NCI-H69 (cell line): Measurements from ENCODE around the gene KIF7.
"Not testable (repeated sequence)": the region's sequence is repeated elsewhere in the genome, so short reads cannot be mapped to it uniquely, and the experiment has no call there.

ENCODE experiments used
- DNase-seq: peaks from one replicate; lab custom pipeline; 2025; lab: John Stamatoyannopoulos, UW

KIF7 gene, protein sequence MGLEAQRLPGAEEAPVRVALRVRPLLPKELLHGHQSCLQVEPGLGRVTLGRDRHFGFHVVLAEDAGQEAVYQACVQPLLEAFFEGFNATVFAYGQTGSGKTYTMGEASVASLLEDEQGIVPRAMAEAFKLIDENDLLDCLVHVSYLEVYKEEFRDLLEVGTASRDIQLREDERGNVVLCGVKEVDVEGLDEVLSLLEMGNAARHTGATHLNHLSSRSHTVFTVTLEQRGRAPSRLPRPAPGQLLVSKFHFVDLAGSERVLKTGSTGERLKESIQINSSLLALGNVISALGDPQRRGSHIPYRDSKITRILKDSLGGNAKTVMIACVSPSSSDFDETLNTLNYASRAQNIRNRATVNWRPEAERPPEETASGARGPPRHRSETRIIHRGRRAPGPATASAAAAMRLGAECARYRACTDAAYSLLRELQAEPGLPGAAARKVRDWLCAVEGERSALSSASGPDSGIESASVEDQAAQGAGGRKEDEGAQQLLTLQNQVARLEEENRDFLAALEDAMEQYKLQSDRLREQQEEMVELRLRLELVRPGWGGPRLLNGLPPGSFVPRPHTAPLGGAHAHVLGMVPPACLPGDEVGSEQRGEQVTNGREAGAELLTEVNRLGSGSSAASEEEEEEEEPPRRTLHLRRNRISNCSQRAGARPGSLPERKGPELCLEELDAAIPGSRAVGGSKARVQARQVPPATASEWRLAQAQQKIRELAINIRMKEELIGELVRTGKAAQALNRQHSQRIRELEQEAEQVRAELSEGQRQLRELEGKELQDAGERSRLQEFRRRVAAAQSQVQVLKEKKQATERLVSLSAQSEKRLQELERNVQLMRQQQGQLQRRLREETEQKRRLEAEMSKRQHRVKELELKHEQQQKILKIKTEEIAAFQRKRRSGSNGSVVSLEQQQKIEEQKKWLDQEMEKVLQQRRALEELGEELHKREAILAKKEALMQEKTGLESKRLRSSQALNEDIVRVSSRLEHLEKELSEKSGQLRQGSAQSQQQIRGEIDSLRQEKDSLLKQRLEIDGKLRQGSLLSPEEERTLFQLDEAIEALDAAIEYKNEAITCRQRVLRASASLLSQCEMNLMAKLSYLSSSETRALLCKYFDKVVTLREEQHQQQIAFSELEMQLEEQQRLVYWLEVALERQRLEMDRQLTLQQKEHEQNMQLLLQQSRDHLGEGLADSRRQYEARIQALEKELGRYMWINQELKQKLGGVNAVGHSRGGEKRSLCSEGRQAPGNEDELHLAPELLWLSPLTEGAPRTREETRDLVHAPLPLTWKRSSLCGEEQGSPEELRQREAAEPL (N-terminal part only)

DNA sequence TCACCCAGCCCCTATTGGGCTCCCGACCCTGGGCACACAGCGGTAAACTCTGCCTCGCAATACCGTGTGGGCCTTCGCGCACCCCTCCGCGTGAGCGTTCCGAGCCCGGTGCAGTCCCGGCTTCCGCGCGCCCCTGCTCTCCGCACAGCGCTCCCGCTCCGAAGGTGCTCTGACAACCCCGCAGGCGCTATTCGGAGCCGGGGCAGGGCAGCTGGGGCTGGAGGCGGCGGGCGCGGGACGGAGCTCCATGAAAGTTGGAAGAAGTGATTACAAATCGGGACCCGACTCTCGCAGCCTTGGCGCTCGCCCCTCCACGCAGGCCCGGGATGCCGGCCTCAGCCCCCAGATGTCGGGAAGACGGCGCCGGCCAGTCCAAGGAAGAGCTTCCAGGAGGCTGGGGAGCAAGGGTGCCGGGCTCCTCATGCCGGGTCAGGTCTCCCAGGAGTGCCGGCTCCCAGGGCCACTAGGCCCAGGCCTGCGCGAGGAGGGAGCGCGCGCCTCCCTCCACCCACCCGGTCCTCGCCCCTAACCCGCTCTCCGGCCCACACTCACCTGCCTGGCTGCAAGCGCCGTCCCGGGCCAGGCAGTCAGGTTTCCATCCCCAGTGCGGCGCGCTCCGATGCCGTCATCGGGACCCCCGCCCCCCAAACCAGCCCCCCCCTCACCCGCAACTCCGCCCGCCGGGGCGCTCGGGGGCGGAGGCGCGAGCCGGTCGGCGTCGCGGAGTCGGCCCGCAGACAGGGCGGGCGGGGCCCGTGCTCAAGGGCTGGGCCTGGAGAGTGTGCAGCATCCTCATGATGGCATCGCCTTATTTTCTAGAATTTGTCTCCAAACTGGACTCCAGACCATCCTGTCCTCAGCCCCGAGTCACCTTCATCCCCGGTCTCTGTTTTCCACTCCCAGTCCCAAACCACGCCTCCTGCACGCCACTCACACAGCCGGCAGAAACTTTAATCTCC, at the start of gene KIF7:
TSS of gene KIF7 (minus strand) at position 621 of the 959 bp plus-strand sequence. CDS start 2,537 bp downstream, outside the sequence.
- peak; percentile 35 for DNase-seq

- DNase-seq, result no peak
Observed at GRCh38 chr15:89704411-89704810, 49.1 kb upstream of the KIF7 start.

DNA sequence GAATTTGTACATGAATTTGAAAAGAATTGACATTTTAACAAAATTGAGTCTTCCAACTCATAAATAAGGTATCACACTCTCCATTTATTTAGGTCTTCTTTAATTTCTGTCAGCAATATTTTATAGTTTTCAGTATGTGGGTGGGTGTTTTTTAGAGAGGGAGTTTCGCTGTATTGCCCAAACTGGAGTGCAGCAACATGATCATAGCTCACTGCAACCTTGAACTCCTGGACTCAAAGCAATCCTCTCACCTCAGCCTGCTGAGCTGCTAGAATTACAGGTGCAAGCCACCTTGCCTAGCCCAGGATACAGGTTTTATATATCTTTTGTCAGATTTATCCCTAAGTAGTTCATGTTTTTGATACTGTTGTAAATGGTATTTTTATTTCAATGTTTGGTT, 39.9 kb upstream of the KIF7 start:
- no peak for DNase-seq

GRCh38 chr15:89693696-89694095, 38.4 kb upstream of the KIF7 start:
- DNase-seq, result no peak

DNA sequence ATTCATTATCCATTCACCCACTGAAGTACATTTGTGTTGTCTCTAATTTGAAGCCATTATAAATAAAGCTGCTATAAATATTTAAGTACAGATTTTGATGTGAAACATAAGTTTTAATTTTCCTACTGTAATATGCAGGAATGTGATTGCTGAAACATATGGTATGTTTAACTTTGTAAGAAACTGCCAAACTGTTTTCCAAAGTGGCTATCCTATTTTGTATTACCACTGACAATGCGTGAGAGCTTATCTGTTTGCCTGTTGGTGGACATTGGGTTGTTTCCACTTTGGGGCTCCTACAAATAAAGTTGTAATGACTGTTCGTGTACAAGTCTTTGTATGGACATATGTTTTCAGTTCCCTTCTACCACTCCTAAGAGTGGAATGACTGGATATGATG, 37.8 kb upstream of the KIF7 start:
- no peak for DNase-seq

DNA sequence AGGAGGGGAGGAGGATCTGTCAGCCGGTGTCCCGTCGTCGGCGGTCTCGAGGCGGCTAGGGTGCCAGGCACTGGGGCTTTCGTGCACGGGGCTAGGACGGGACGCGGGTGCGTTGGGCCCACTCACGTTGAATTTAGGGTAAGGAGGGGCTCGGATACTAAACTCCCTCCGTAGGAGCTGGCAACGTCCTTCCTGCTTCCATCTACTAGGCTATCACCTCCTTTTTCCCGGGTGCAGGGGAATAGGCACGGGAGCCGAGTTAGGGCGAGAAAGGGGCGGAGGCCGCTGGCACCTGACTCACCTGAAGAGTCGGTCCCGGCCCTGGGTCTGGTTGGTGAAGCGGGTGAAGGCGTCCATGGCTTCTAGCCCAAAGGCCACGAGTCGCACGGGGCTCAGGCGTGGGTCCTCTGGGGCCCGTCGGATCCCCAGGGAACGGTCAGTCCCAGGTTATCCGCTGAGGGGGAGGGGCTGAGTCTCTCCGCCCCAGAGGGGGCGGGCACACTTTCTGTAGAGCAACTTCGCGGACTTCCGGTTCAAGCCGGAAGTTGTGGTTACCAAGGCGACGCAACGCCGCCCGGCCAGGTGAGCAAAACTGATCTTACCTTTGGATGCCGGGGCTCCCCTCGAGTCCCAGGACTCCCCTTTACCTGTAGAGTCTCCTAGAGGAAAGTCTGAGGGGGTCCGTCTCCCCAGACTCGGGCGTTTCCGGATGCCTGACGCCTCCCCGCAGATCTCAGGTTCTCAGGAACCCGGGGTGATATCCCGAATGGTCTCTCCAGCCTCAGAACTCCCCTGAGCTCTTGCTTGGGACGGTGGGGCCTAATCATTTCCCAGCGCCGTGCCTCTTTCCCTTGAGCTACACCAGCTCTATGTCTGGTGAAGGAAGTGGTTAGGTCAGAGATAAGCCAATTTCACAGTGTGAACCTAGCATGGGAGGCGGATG, 35.3 kb upstream of the KIF7 start, which contains the start of the genes PEX11A and WDR93:
TSS of gene PEX11A (minus strand) at position 479 of the 943 bp plus-strand sequence. CDS start at position 357, 122 bp downstream.
TSS of gene WDR93 (plus strand) at position 536 of the 943 bp plus-strand sequence. CDS start 10,936 bp downstream, outside the sequence.
- peak; percentile 80 for DNase-seq

GRCh38 chr15:89689930-89690275, 34.6 kb upstream of the KIF7 start:
- not testable (repeated sequence) for DNase-seq

- DNase-seq, result no peak
Observed at GRCh38 chr15:89686522-89686921, 31.3 kb upstream of the KIF7 start.

- no peak for DNase-seq
Observed at GRCh38 chr15:89685995-89686394, 30.7 kb upstream of the KIF7 start.

GRCh38 chr15:89681146-89681545, 25.9 kb upstream of the KIF7 start:
- no peak for DNase-seq

- DNase-seq, result no peak
Observed at GRCh38 chr15:89680282-89680873, 25.1 kb upstream of the KIF7 start.

GRCh38 chr15:89679212-89679611, 23.9 kb upstream of the KIF7 start, which contains the start of gene PLIN1:
TSS of gene PLIN1 (minus strand) at chr15:89679367. CDS start at chr15:89677489, 1,878 bp downstream.
- DNase-seq, result no peak

DNA sequence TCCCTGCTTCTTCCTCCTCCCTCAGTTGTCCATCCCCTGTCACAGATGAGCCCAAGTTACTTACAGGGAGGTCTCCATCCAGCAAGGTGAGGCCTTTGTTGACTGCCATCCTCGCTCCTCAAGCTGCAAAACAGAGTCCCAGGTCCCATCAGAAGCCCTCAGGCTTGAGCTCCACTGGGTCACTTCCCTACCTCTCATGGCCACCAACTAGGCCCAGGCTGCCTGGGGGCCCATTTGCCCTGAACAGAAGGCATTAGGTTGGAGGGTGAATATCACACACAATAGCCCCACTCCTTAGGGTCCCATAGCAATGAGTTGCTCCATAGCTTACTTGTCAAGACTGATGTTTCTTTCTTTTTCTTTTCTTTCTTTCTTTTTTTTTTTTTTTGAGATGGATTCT, 22.1 kb upstream of the KIF7 start:
- DNase-seq, result no peak

GRCh38 chr15:89675606-89676005, 20.3 kb upstream of the KIF7 start:
- DNase-seq, result no peak

- no peak for DNase-seq
Observed at GRCh38 chr15:89674526-89674925, 19.3 kb upstream of the KIF7 start.

DNA sequence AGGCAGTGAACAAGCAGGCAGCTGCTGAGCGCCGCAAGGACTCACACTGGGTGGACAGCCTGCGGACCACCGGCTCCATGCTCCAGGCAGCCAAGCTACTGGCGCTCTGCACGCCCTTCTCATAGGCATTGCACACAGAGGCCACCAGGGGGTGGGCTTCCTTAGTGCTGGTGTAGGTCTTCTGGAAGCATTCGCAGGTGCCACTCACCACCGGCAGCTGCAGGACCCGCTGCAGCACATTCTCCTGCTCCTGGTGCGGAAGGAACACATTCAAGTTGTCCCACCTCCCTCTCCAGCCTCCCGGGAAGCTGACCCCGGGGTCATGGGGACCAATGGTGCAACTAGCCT, 17.9 kb upstream of the KIF7 start:
- DNase-seq, result peak; percentile 8

DNA sequence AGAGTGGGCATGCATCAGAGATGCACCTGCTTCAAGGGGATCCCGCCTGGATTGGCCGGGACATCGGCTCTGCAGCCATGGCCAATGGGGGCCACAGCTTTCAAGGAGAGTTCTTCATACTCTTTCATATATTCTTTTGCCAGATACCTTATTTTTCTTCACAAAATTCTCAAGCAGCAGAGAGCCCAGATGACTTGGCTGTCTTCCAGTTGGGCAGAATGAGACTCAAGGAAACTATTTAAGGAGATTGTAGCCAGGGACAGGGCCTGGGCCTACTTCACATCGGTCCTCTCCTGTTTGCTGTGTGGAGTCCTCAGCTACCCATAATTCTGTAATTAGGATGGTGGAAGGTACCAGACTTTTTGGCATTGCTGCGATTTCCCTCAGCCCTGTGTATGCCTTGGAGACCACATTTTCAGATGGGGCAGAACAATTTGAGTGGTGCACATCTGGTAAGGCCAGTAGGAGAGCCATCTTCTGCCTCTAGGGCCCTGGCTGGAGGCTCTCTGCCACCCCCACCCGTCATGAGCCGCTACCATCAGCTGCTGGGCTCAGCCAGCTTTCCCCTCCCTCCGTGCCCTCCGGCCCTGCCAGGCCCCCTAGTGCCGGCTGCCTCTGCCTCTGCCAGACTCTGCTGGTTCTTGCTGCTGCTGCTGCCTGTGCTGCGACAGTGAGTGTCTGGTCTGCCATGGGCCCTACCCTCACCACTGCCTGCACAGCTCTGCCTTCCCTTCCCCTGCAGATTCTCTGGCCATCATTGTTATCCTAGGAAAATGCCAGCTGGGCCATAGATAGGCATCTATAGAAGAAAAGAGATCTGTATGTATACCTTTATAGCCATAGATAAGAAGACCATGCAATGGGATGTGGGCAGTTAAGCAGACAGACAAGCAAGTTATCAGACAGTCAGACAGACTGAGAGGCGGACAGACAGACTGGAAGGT, 17.2 kb upstream of the KIF7 start:
- no peak for DNase-seq

DNA sequence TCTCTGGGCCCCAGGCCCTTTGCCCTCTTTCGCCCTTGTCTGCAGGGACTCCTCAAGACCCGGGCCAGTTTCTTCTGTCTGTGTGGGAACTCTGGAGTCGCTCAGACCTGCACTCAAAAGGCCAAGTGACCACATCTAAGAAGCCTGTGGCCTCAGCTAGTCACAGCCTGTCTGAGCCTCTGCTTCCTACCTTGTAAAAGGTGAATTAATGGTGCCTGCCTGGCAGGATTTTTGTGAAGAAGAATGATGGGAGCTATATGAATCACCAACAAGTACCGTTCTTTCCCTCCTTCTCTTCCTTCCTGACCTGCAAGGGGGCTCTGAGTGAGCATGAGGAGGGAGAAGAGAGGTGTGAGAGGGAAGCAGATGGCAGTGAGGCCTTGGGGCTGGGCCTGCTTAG, 16.4 kb upstream of the KIF7 start:
- no peak for DNase-seq
